ENCODE data around the gene DST.

Gene DST

DNA sequence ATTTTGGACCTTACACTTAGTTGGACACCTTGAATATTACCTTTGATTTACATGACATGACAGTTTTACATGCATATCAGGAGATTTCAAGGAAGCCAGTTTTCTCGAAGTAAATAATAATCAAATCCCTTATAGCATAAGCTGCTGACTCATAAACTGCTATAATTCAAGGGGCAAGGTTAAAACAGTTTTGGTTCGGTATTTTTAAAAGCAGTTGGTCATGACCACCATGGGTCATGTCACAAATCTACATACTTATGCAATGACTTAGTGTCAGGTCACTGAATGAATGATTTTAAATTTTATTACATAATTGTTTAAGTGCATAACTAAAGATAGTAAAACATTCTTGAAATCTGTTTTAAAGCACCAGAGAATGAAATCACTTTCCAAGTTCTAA is 158.0 kb downstream of the DST start:
- no peak for DNase-seq (ENCODE audit: low read depth in 1 of 2, low spot score in 1 of 2)
- Histone ChIP-seq H3K27me3 (ENCODE audit: insufficient read depth, poor library complexity, severe bottlenecking) (no peaks in the 10 kb centered on the region), H3K4me3 (replicated peaks; ENCODE audit: insufficient read depth, low read length) (no peak overlapping the region), H3K27ac (replicated peaks) (no peak overlapping the region)
- no peak for TF ChIP-seq REST (IDR thresholded peaks at IDR 0.05; ENCODE audit: insufficient replicate concordance, low read depth)
- TF ChIP-seq POLR2AphosphoS5 (IDR thresholded peaks at IDR 0.05; ENCODE audit: low read depth) = no peak
- no peak for TF ChIP-seq SPI1 (IDR thresholded peaks at IDR 0.05; ENCODE audit: borderline replicate concordance, low read depth)
- no peak for TF ChIP-seq CTCF (IDR thresholded peaks at IDR 0.05; ENCODE audit: insufficient read depth, low read length)
- no peak for TF ChIP-seq GABPA (IDR thresholded peaks at IDR 0.05; ENCODE audit: low read depth)

DNA sequence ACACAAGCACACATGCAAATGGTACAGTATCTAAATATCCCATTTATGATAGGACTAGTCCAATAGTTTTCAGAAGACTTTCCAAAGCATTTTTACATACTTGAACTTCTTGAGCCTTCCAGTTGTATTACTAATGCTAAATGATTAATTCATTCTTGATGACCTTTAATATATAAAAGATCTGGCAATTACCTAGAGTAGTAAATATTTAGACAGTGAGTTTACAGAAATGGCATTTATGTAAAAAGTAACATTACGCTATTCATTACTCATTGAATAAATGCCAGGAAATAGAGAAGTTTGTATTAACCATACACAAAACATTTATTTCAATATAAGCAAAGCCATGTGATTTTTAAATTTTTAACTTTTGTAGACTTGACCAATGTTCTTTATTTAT is 158.8 kb downstream of the DST start:
- H3K27ac ChIP-seq (replicated peaks) = no peak overlapping the region
- H3K27me3 ChIP-seq (ENCODE audit: insufficient read depth, poor library complexity, severe bottlenecking) = no peaks in the 10 kb centered on the region
- TF ChIP-seq POLR2AphosphoS5 (IDR thresholded peaks at IDR 0.05; ENCODE audit: low read depth) (no peak), REST (IDR thresholded peaks at IDR 0.05; ENCODE audit: insufficient replicate concordance, low read depth) (no peak), CTCF (IDR thresholded peaks at IDR 0.05; ENCODE audit: insufficient read depth, low read length) (no peak), SPI1 (IDR thresholded peaks at IDR 0.05; ENCODE audit: borderline replicate concordance, low read depth) (no peak), GABPA (IDR thresholded peaks at IDR 0.05; ENCODE audit: low read depth) (no peak)
- no peak for DNase-seq (ENCODE audit: low read depth in 1 of 2, low spot score in 1 of 2)
- H3K4me3 ChIP-seq (replicated peaks; ENCODE audit: insufficient read depth, low read length) = no peak overlapping the region

DNA sequence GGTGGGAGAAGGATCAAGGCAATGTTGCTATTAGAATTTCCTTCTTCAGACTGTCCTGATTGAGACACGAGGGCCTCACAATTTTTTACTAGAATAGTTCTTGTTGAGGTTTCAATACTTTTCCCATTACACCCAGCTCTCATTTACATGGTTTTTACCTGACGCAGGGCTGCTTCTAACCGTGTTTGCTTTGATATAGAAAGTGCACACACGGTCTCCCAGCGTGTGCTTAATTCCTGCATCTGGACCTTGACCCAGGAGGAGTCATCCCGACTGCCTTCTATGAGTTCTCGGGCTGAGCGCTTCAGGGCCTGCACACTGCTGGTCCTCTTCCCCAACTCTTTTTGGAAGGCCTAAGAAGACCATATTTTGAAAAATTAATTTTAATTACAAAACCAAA is 160.2 kb downstream of the DST start:
- TF ChIP-seq SPI1 (IDR thresholded peaks at IDR 0.05; ENCODE audit: borderline replicate concordance, low read depth) = no peak
- TF ChIP-seq REST (IDR thresholded peaks at IDR 0.05; ENCODE audit: insufficient replicate concordance, low read depth) = no peak
- no peak for TF ChIP-seq CTCF (IDR thresholded peaks at IDR 0.05; ENCODE audit: insufficient read depth, low read length)
- TF ChIP-seq GABPA (IDR thresholded peaks at IDR 0.05; ENCODE audit: low read depth) = no peak
- TF ChIP-seq POLR2AphosphoS5 (IDR thresholded peaks at IDR 0.05; ENCODE audit: low read depth) = no peak
- Histone ChIP-seq H3K4me3 (replicated peaks; ENCODE audit: insufficient read depth, low read length) (no peak overlapping the region), H3K27me3 (ENCODE audit: insufficient read depth, poor library complexity, severe bottlenecking) (no peaks in the 10 kb centered on the region), H3K27ac (replicated peaks) (no peak overlapping the region)
- DNase-seq (ENCODE audit: low read depth in 1 of 2, low spot score in 1 of 2) = no peak
